DOHH2 (cell line): ENCODE measurements around the gene CABYR.

Experiments used
- EZH2phosphoT487 ChIP-seq: fragments of 200-600 bp; sonication (generic); IDR thresholded peaks from 2 replicates; pipeline ENCODE4 v1.6.1; 2017; ENCODE audit warnings: borderline replicate concordance, mild to moderate bottlenecking, antibody characterized with exemption, low read length, moderate library complexity, mixed read lengths
- TF ChIP-seq, protein P1 (sequence below): fragments of 200-600 bp; sonication (generic); IDR thresholded peaks from one replicate; pipeline ENCODE4 v1.5.1; 2014; ENCODE audit warnings: antibody characterized with exemption, mild to moderate bottlenecking, low read depth, low read length; ENCODE audit not compliant: poor library complexity, severe bottlenecking

DNA sequence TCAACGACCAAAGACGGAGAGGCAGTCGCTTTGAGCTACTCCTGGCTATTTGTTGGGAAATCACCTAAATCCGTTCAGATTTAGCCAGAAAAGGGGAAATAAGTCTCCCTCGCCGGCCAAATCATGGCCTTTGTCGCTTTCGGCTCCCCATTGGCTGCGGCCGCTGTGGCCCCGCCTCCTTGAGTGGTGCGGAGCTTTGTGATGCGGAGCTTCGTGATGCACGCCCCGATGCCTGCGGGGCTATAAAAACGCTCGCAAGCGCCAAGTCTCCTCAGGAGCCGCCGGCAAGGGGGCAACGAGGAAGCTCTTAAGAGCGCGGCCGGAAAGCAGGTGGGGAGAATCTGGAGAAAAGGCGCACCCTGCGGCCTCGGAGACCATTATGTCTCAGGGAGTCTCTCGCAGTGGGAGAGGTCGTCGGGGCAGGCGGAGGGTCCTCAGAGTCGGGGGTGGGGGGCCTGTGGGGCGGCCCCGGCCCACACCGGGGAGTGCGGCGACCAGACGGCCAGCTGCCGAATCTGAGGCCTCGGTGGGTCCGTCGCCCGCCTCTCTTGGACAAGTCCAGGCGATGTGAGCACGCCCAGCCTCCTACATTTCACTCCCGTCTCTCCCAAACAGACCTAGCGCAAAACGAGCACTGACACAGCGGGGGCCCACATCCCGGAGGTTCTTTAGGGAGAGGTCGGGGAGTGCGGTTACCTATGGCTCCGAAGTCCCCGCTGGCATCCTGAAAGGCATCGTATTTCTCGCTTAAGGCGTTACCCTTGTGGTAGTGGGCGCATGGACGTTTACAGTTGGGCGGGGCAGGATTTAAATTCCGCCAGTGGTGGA, at the start of gene CABYR:
- TF ChIP-seq, protein P1, sequence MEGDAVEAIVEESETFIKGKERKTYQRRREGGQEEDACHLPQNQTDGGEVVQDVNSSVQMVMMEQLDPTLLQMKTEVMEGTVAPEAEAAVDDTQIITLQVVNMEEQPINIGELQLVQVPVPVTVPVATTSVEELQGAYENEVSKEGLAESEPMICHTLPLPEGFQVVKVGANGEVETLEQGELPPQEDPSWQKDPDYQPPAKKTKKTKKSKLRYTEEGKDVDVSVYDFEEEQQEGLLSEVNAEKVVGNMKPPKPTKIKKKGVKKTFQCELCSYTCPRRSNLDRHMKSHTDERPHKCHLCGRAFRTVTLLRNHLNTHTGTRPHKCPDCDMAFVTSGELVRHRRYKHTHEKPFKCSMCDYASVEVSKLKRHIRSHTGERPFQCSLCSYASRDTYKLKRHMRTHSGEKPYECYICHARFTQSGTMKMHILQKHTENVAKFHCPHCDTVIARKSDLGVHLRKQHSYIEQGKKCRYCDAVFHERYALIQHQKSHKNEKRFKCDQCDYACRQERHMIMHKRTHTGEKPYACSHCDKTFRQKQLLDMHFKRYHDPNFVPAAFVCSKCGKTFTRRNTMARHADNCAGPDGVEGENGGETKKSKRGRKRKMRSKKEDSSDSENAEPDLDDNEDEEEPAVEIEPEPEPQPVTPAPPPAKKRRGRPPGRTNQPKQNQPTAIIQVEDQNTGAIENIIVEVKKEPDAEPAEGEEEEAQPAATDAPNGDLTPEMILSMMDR, result no peak
- no peak for TF ChIP-seq EZH2phosphoT487
